HG03280 (cell line): ENCODE data around the gene PGGHG.
A peak's percentile ranks its signal among the peaks of the same experiment; 100 is the strongest.

Experiments used
- ATAC-seq: cut with Tn5 transposase; IDR thresholded peaks from one replicate; pipeline ENCODE4 v1.9.1; 2021; ENCODE audit warnings: mild to moderate bottlenecking, moderate library complexity; ENCODE audit not compliant: unreplicated experiment

PGGHG gene

GRCh38 chr11:288478-289397 lies at the start of gene PGGHG:
PGGHG (plus strand) TSS chr11:289126; CDS start chr11:289817, 691 bp downstream.
- peak; percentile 65 for ATAC-seq

- ATAC-seq: no peak
Observed at GRCh38 chr11:240315-240714, 48.6 kb upstream of the PGGHG start.

- ATAC-seq: no peak
Observed at GRCh38 chr11:241634-242033, 47.3 kb upstream of the PGGHG start.

GRCh38 chr11:244376-244775 lies 44.5 kb upstream of the PGGHG start:
- no peak for ATAC-seq

- ATAC-seq: no peak
Observed at GRCh38 chr11:249062-249461, 39.9 kb upstream of the PGGHG start.

GRCh38 chr11:250274-250673 lies 38.7 kb upstream of the PGGHG start:
- ATAC-seq: no peak

- no peak for ATAC-seq
Observed at GRCh38 chr11:250740-251299, 38.1 kb upstream of the PGGHG start.

GRCh38 chr11:251550-251949 lies 37.4 kb upstream of the PGGHG start:
- ATAC-seq: no peak

- ATAC-seq: no peak
Observed at GRCh38 chr11:252666-253065, 36.3 kb upstream of the PGGHG start.

GRCh38 chr11:253160-253885 lies 35.6 kb upstream of the PGGHG start:
- ATAC-seq: no peak

GRCh38 chr11:253886-254270 lies 35.0 kb upstream of the PGGHG start:
- ATAC-seq: no peak

- ATAC-seq: no peak
Observed at GRCh38 chr11:255176-255575, 33.8 kb upstream of the PGGHG start.

- ATAC-seq: no peak
Observed at GRCh38 chr11:255816-256215, 33.1 kb upstream of the PGGHG start.

GRCh38 chr11:256952-257737 lies 31.8 kb upstream of the PGGHG start:
- ATAC-seq: no peak

GRCh38 chr11:257766-258493 lies 31.0 kb upstream of the PGGHG start:
- no peak for ATAC-seq

- no peak for ATAC-seq
Observed at GRCh38 chr11:259413-259812, 29.5 kb upstream of the PGGHG start.

- ATAC-seq: no peak
Observed at GRCh38 chr11:261624-262023, 27.3 kb upstream of the PGGHG start.

- ATAC-seq: no peak
Observed at GRCh38 chr11:266676-267439, 22.1 kb upstream of the PGGHG start.

GRCh38 chr11:267491-267994 lies 21.4 kb upstream of the PGGHG start:
- ATAC-seq: no peak
